ENCODE data around the gene GPR158.
"Not testable (repeated sequence)": the region's sequence is repeated elsewhere in the genome, so short reads cannot be mapped to it uniquely, and the experiment has no call there.

The GPR158 gene

GRCh38 chr10:25174461-25175230, at the start of gene GPR158:
GPR158 (plus strand) TSS chr10:25175001; CDS start chr10:25175421, 420 bp downstream.
- peak; percentile 13 for DNase-seq

- no peak for DNase-seq
Measured at GRCh38 chr10:25125201-25125611, 49.6 kb upstream of the GPR158 start.

- no peak for DNase-seq
Measured at GRCh38 chr10:25129592-25129991, 45.2 kb upstream of the GPR158 start.

GRCh38 chr10:25130906-25131305, 43.9 kb upstream of the GPR158 start:
- DNase-seq, result no peak

- no peak for DNase-seq
Measured at GRCh38 chr10:25142116-25142864, 32.5 kb upstream of the GPR158 start.

- no peak for DNase-seq
Measured at GRCh38 chr10:25157650-25158049, 17.2 kb upstream of the GPR158 start.

- DNase-seq, result no peak
Measured at GRCh38 chr10:25159591-25159990, 15.2 kb upstream of the GPR158 start.

- DNase-seq, result no peak
Measured at GRCh38 chr10:25162391-25162790, 12.4 kb upstream of the GPR158 start.

GRCh38 chr10:25163464-25163863, 11.3 kb upstream of the GPR158 start:
- not testable (repeated sequence) for DNase-seq

- DNase-seq, result no peak
Measured at GRCh38 chr10:25169740-25170139, 5.1 kb upstream of the GPR158 start.

GRCh38 chr10:25170627-25171026, 4.2 kb upstream of the GPR158 start:
- no peak for DNase-seq

- no peak for DNase-seq
Measured at GRCh38 chr10:25175527-25176420, 973 bp downstream of the GPR158 start.

GRCh38 chr10:25176421-25176968, 1.7 kb downstream of the GPR158 start:
- DNase-seq, result no peak

GRCh38 chr10:25177093-25177753, 2.4 kb downstream of the GPR158 start:
- no peak for DNase-seq

- DNase-seq, result no peak
Measured at GRCh38 chr10:25177754-25178135, 2.9 kb downstream of the GPR158 start.

GRCh38 chr10:25178411-25178810, 3.6 kb downstream of the GPR158 start:
- DNase-seq, result no peak

- no peak for DNase-seq
Measured at GRCh38 chr10:25180801-25181200, 6.0 kb downstream of the GPR158 start.

GRCh38 chr10:25182636-25183035, 7.8 kb downstream of the GPR158 start:
- DNase-seq, result no peak

GRCh38 chr10:25191162-25191895, 16.5 kb downstream of the GPR158 start:
- no peak for DNase-seq

GRCh38 chr10:25198151-25198550, 23.4 kb downstream of the GPR158 start:
- DNase-seq, result no peak

- no peak for DNase-seq
Measured at GRCh38 chr10:25206693-25207414, 32.1 kb downstream of the GPR158 start.

Measured in cortex of kidney (tissue), 1 donor.